ENCODE measurements around the gene TKFC. TPM values are rescaled to one million over a fixed set of nuclear protein-coding genes. Genes with fewer than 3 reads are reported as not detected.

The TKFC gene
- total RNA-seq, 4 donors from 2014 or later = 32.9 to 103 (median 40.4) TPM

GRCh38 chr11:61357894-61358239, 24.8 kb downstream of the TKFC start:
- intact Hi-C loops (cut with DNase I; ENCODE audit: low total_unique reads) (no loop called here), in situ Hi-C loops (cut with MboI; ENCODE audit: low pct_ligation_motif_present in 1 of 4, low pct_unique_long_range_greater_than_20kb in 1 of 4, low sequenced_read_pairs in 3 of 4) (no loop called here)
- Histone ChIP-seq H3K4me1 (peaks cover 2 to 68% (median 37%) of the 10 kb centered on the region in 4 donors), H3K27ac (peak overlapping the region; percentile 14 to 53 (median 20)), H3K36me3 (peaks cover 0 to 8% (median under 1%) of the 10 kb centered on the region in 4 donors), H3K27me3 (no peaks in the 10 kb centered on the region), H3K9me3 (no peaks in the 10 kb centered on the region), H3K4me3 (no peak overlapping the region)
- TF ChIP-seq POLR2AphosphoS5 (IDR thresholded peaks at IDR 0.05) (no peak), POLR2A (IDR thresholded peaks at IDR 0.05) (no peak), EP300 (IDR thresholded peaks at IDR 0.05; ENCODE audit: low read depth) (no peak), CTCF (IDR thresholded peaks at IDR 0.05) (no peak)
- 93% methylated on average over 6 of the region's 6 CpGs; no CpG with 5 or more reads in 1 of the 2 donors for WGBS, 2 donors (ENCODE audit: low coverage in 1 of 2)
- no peak for DNase-seq

GRCh38 chr11:61358566-61358965, 25.5 kb downstream of the TKFC start:
- intact Hi-C loops (cut with DNase I; ENCODE audit: low total_unique reads) = no loop called here
- no peaks in the 10 kb centered on the region for H3K9me3 ChIP-seq
- H3K4me1 ChIP-seq = peaks cover 8 to 70% (median 43%) of the 10 kb centered on the region in 4 donors
- H3K36me3 ChIP-seq = peaks cover 0 to 1% (median 0%) of the 10 kb centered on the region in 4 donors
- peak overlapping the region; percentile 95 to 98 (median 97) for H3K27ac ChIP-seq
- 93% methylated on average over 11 of the region's 11 CpGs; no CpG with 5 or more reads in 1 of the 2 donors for WGBS, 2 donors (ENCODE audit: low coverage in 1 of 2)
- in situ Hi-C loops (cut with MboI; ENCODE audit: low pct_ligation_motif_present in 1 of 4, low pct_unique_long_range_greater_than_20kb in 1 of 4, low sequenced_read_pairs in 3 of 4) = no loop called here
- TF ChIP-seq POLR2A (IDR thresholded peaks at IDR 0.05) (no peak), POLR2AphosphoS5 (IDR thresholded peaks at IDR 0.05) (no peak), CTCF (IDR thresholded peaks at IDR 0.05) (no peak), EP300 (IDR thresholded peaks at IDR 0.05; ENCODE audit: low read depth) (no peak)
- no peak overlapping the region for H3K4me3 ChIP-seq
- no peaks in the 10 kb centered on the region for H3K27me3 ChIP-seq
- no peak for DNase-seq

- WGBS, 2 donors (ENCODE audit: low coverage in 1 of 2) = 29 to 41% methylated on average over 1 to 6 of the region's 6 CpGs
These were observed 26.5 kb downstream of the TKFC start for GRCh38 chr11:61359516-61359915.

GRCh38 chr11:61361237-61361740, 28.3 kb downstream of the TKFC start:
- no peak for DNase-seq
- 1 to 3% methylated on average over 8 to 22 of the region's 22 CpGs for WGBS, 2 donors (ENCODE audit: low coverage in 1 of 2)
- Histone ChIP-seq H3K27ac (peak overlapping the region; percentile 95 to 98 (median 97)), H3K4me1 (peaks cover 8 to 59% (median 40%) of the 10 kb centered on the region in 4 donors), H3K36me3 (peaks cover 0 to 20% (median 7%) of the 10 kb centered on the region in 4 donors), H3K9me3 (no peaks in the 10 kb centered on the region), H3K4me3 (peak overlapping the region; percentile 63 to 90 (median 69)), H3K27me3 (no peaks in the 10 kb centered on the region)
- no peak for TF ChIP-seq CTCF (IDR thresholded peaks at IDR 0.05)
- intact Hi-C loops (cut with DNase I; ENCODE audit: low total_unique reads) = no loop called here
- in situ Hi-C loops (cut with MboI; ENCODE audit: low pct_ligation_motif_present in 1 of 4, low pct_unique_long_range_greater_than_20kb in 1 of 4, low sequenced_read_pairs in 3 of 4) = no loop called here

More at GRCh38 chr11:61359516-61359915, 26.5 kb downstream of the TKFC start:
- in situ Hi-C loops (cut with MboI; ENCODE audit: low pct_ligation_motif_present in 1 of 4, low pct_unique_long_range_greater_than_20kb in 1 of 4, low sequenced_read_pairs in 3 of 4) (no loop called here), intact Hi-C loops (cut with DNase I; ENCODE audit: low total_unique reads) (no loop called here)
- Histone ChIP-seq H3K27ac (peak overlapping the region; percentile 95 to 98 (median 97)), H3K9me3 (no peaks in the 10 kb centered on the region), H3K4me1 (peaks cover 8 to 61% (median 40%) of the 10 kb centered on the region in 4 donors), H3K4me3 (peak overlapping the region in 1 of 4 donors; percentile 9), H3K27me3 (no peaks in the 10 kb centered on the region), H3K36me3 (peaks cover 0 to 5% (median 0%) of the 10 kb centered on the region in 4 donors)
- TF ChIP-seq EP300 (IDR thresholded peaks at IDR 0.05; ENCODE audit: low read depth) (no peak), POLR2AphosphoS5 (IDR thresholded peaks at IDR 0.05) (peak in 2 of 3 donors; percentile 36 to 57), POLR2A (IDR thresholded peaks at IDR 0.05) (peak; percentile 24), CTCF (IDR thresholded peaks at IDR 0.05) (no peak)
- DNase-seq = peak; percentile 49
